GM19035 (cell line): Measurements from ENCODE around the gene PDE9A.
"Not testable (repeated sequence)": the region's sequence is repeated elsewhere in the genome, so short reads cannot be mapped to it uniquely, and the experiment has no call there.

Experiments
- ATAC-seq: cut with Tn5 transposase; IDR thresholded peaks from one replicate; pipeline ENCODE4 v1.9.1; 2021; ENCODE audit not compliant: unreplicated experiment

PDE9A gene

GRCh38 chr21:42704861-42705260 lies 51.4 kb downstream of the PDE9A start:
- no peak for ATAC-seq

DNA sequence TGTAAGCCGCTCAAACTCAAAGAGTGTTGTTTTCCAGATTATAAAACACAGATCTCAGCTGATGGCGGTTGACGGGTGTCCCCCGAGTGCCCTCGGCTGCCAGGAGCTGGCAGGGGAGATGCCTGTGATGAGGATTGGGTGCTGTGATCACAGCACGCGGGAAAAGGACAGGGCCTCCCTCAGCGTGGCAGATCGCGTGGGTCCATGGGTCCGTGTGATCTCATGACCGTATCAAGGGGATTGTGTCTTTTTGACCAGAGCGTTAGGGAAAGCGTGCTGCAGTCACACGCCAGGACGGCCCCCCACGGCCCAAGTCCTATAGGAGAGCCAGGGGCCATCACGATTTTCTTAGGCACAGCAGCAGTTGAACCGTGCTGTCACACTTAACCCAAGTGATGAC lies 51.9 kb downstream of the PDE9A start:
- no peak for ATAC-seq

- ATAC-seq, result no peak
Observed at GRCh38 chr21:42705746-42706374, 52.4 kb downstream of the PDE9A start.

DNA sequence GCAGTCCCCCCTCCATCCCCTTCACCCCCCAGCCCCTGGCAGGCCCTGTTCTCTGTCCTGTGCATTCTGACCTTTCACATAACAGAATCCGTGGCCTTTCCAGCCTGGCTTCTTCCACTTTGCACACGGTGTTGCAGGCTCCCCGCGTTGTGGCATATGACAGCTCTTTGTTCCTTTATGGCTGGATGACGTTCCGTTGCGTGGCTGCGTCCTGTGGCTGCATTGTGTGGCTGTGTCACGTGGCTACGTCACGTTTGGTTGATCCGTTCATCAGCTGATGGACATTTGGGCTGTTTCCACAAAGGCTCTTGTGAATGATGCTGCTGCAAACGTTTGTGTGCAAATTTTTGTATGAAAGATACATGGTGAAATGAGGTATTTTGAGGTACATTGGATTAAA lies 53.3 kb downstream of the PDE9A start:
- ATAC-seq, result no peak

DNA sequence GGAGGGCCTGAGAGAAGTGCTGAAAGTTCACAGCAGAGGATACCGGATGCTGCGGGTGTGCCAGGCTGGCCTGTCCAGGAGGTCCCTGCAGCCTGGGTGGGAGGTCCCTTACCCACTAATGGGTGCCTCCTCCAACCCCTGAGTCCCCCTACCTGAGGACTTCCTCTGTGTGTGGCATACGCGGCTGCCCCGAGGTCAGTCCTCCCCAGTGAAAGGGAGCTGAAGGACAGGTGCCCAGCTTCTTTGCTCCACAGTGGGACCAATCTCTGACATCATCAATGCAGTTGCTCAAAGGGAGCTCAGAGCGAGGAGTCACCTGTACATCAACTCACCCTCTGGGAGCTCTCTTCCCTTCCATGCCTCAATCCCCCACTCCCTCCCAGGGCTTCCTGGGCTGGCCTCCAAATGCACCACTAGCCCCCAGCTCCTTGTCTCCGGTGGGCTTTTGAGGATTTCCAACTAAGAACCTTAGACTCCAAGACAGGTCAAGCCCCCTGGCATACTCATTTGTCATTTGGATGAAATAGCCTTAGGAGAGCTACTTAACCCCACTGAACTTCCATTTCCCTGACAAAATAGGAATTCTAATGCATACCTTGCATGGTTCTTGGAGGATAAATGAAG lies 53.9 kb downstream of the PDE9A start:
- no peak for ATAC-seq

DNA sequence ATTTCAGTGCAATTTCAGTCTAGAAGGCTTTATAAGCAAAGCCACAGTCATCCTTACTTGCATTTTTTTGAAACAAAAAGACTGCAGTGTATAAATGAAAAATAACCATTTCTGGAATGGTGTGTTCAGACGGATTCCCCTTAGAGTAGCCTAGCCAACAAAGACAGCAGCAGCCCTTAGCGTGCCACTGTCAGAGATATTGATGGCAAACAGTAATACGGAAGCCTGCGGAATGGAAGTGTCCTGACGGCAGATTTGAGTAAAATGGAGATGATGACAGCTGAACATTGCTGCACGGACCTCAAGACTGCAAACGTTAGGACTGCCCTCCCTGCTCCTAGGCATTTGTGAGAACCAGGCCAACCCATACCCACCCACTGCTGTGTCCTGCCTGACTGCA lies 54.7 kb downstream of the PDE9A start:
- ATAC-seq, result no peak

- ATAC-seq, result not testable (repeated sequence)
Observed at GRCh38 chr21:42708916-42709315, 55.5 kb downstream of the PDE9A start.

- no peak for ATAC-seq
Observed at GRCh38 chr21:42711667-42712066, 58.2 kb downstream of the PDE9A start.

- not testable (repeated sequence) for ATAC-seq
Observed at GRCh38 chr21:42715427-42715826, 62.0 kb downstream of the PDE9A start.

DNA sequence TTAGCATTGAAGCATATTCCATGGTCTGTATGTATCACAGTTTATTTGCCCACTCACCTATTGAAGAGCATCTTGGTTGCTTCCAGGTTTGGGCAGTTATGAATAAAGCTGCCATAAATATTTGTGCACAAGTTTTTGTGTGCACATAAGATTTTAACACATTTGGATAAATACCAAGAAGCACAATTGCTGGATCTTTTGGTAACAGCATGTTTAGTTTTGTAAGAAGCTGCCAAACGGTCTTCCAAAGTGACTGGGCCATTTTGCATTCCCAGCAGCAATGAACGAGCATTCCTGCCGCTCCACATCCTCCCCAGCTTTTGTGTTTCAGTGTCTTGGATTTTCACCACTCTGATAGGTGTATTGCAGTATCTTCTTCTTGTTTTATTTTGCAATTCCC lies 62.7 kb downstream of the PDE9A start:
- no peak for ATAC-seq

DNA sequence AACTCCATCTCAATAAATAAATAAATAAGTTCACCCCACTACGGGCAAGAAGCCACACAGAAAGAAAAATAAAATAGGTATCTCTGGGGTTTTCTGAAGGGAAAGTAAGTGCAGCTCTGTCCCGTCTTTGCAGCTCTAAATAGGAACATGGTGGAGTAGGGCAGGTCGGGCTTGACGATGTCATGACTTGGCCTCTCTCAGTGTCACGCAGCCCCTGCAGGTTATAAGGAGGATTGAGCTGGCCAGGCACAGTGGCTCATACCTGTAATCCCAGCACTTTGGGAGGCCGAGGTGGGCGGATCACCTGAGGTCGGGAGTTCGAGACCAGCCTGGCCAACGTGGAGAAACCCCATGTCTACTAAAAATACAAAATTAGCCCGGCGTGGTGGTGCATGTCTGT lies 67.1 kb downstream of the PDE9A start:
- not testable (repeated sequence) for ATAC-seq

DNA sequence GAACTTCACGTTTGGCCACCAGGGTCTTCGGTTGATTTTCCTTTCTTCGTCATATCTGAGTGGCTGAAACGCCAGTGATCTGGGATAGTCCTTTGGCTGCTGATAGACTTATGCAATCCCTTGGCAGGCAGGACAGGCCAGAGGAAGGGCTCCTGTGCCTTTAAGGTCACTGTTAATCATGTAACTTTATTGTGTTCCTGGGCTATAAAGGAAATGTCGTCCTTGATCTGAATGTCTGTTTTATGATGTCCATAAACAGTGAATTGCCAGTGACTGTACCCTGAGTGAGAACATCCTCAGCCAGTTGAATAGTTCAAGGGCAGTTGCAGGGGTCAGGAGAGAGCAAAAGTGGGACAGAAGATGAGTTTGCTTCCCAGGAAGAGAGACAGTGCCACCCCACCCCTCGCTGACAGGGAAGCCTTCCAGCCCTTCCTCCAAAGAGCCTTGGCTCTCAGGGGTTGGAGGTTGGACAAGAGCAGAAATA lies 68.0 kb downstream of the PDE9A start:
- ATAC-seq, result no peak

- ATAC-seq, result no peak
Observed at GRCh38 chr21:42722153-42722552, 68.7 kb downstream of the PDE9A start.

GRCh38 chr21:42722808-42723473 lies 69.5 kb downstream of the PDE9A start:
- ATAC-seq, result no peak

- no peak for ATAC-seq
Observed at GRCh38 chr21:42724226-42724920, 71.0 kb downstream of the PDE9A start.

DNA sequence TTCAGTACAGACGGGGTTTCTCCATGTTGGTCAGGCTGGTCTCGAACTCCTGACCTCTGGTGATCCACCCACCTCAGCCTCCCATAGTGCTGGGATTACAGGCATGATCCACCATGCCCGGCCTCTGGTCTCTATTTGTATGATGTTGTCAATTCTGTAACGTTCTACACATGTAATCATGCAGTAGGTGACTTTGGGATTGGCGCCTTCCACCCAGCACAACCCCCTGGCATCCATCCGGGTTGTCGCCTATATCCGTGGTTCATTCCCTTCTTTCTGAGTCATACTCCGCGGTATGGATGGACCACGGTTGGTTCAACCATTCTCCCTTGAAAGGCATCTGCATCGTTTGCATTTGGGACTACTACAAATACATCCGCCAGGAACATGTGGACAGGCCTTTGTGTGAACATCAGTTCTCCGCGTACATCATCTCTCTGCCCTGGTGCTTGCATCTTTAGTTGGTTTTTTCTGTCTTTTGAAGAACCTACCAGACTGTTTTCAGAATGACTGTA lies 72.1 kb downstream of the PDE9A start:
- no peak for ATAC-seq

DNA sequence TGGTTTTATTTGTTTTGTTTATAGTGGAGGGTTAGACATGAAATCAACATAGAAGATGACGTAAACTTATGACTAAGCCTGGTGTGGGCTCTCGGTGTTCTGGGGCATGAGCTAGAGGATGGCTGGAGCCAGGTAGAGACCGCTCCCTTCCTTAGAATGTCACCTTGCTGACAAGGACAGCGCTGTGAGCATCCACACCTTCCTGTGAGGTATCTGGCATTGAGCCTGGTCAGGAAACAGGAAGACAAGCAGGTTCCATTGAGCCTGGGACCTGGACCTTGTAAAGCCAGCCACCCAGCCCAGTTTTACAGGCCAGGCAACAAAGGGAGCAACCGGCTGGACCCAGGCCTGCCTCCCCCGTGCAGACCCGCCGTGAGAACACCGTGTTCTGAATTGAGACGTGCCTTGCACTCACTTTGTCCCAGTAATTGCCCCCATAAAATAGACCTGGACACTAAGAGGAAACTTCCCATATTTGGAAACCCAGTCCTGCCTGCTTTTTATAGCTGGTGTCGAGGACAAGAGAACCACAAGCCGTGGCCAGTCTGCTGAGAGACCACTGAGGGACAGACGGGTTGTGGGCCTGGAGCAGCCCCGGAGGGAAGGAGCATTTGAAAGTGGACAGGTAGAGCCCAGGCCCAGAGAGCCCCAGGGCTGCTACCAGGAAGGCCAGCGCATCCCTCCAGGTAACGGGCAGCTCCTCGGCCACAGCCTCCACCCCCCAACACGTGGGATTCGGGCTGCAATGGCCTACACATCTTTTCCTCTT lies 78.0 kb downstream of the PDE9A start:
- no peak for ATAC-seq

DNA sequence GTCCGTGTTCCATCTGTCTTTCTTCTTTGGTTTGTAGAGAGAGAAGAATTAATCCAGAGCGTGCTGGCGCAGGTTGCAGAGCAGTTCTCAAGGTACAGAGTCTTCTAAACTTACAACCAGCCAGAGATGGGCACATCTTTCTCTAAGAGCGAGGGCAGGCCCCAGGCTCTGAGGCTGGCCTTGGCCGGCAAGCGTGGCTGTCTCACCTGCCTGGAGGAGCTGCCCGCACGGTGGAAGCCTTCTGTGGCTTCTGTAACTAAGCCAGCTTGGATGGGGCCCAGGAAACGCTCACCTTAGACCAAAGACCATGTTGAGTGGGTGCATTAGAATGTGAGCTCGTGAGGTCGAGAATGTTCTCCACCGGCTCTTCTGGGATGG lies 78.6 kb downstream of the PDE9A start:
- no peak for ATAC-seq

DNA sequence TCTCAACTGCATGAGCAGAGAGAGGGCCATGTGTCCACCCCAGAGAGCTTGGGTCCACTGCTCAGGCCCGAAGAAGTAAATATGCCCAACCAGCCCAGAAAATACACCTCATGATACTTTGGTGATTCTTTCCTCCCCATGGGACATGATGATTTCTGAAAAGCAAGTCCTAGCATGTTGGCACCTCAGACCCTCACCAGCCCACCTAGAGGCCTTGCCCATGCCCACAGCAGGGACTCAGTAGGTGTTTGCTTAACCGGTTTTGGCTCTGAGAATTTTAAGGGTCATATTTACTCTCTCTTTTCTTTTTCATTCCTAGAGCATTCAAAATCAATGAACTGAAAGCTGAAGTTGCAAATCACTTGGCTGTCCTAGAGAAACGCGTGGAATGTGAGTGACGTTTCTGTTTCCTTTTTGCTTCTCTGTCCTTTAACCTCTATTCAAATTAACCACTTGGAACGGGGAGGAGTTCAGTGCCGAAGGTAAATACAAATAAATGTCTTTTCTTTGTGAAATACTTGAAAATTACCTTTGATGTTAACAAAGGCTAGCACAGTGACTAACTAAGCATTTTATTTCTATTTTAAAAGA lies 79.7 kb downstream of the PDE9A start:
- ATAC-seq, result no peak

DNA sequence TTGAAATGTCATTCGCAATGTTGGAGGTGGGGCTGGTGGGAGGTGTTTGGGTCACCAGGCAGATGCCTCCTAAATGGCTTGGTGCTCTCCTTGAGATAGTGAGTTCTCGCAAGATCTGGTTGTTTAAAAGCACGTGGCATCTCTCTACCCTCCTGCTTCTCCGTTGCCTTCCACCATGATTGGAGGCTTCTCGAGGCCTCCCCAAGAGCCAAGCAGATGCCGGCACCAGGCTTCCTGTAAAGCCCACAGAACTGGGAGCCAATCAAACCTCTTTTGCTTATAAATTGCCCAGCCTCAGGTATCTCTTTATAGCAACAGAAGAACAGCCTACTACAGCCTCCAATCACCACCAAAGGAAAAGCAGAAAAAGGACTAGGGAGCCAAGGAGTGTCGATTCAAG lies 80.5 kb downstream of the PDE9A start:
- no peak for ATAC-seq
